Measurements from ENCODE around the gene SEC62. TPM values are rescaled to one million over a fixed set of nuclear protein-coding genes. Genes with fewer than 3 reads are reported as not detected.

Gene SEC62
- total and polyA plus RNA-seq, 9 of the 15 experiments (the other 6 are each of a cell fraction or from before 2014, with no cell fraction given): 34.5 to 152 (median 51.8) TPM

- TF ChIP-seq SMARCC2 (IDR thresholded peaks at IDR 0.05; ENCODE audit: low read depth) (no peak), MCM3 (IDR thresholded peaks at IDR 0.05) (no peak), RAD21 (CRISPR knock-in tag; conservative IDR thresholded peaks at IDR 0.05 in 1 of 2, IDR thresholded peaks at IDR 0.05 in 1 of 2) (no peak), CBX3 (IDR thresholded peaks at IDR 0.05; ENCODE audit: borderline replicate concordance in 1 of 2, low read length in 2 of 2) (no peak), PML (IDR thresholded peaks at IDR 0.05; ENCODE audit: low read length) (no peak), KAT2B (IDR thresholded peaks at IDR 0.05; ENCODE audit: low read depth, low read length) (no peak), PURB (CRISPR knock-in tag; IDR thresholded peaks at IDR 0.05; ENCODE audit: low read depth) (no peak), ZNF165 (CRISPR knock-in tag; IDR thresholded peaks at IDR 0.05; ENCODE audit: borderline replicate concordance) (no peak), ARNT (IDR thresholded peaks at IDR 0.05) (no peak), SIX5 (IDR thresholded peaks at IDR 0.05; ENCODE audit: borderline replicate concordance in 1 of 2, insufficient read depth in 1 of 2, low read depth in 1 of 2, low read length in 2 of 2) (no peak), HNRNPLL (IDR thresholded peaks at IDR 0.05; ENCODE audit: low read depth, low read length, poor library complexity, severe bottlenecking) (peak; percentile 36), TCF7L2 (IDR thresholded peaks at IDR 0.05; ENCODE audit: low read depth, low read length) (no peak), NUFIP1 (IDR thresholded peaks at IDR 0.05; ENCODE audit: partially characterized antibody) (no peak), ZNF395 (CRISPR knock-in tag; IDR thresholded peaks at IDR 0.05) (no peak), ZNF253 (CRISPR knock-in tag; conservative IDR thresholded peaks at IDR 0.05) (no peak), TAF15 (IDR thresholded peaks at IDR 0.05; ENCODE audit: low read depth, low read length) (no peak), CREB3L1 (IDR thresholded peaks at IDR 0.05; ENCODE audit: borderline replicate concordance, low read depth) (no peak), TBP (optimal IDR thresholded peaks at IDR 0.05; ENCODE audit: low read depth, low read length) (no peak), SMARCB1 (IDR thresholded peaks at IDR 0.05; ENCODE audit: insufficient read length, low read depth) (no peak), TEAD4 (IDR thresholded peaks at IDR 0.05; ENCODE audit: low read length) (no peak), TEAD4 (CRISPR knock-in tag; IDR thresholded peaks at IDR 0.05; ENCODE audit: borderline replicate concordance) (no peak), HDGF (IDR thresholded peaks at IDR 0.05) (no peak), ZNF174 (CRISPR knock-in tag; IDR thresholded peaks at IDR 0.05) (no peak), PRMT5 (CRISPR knock-in tag; IDR thresholded peaks at IDR 0.05) (no peak), KDM4B (IDR thresholded peaks at IDR 0.05; ENCODE audit: borderline replicate concordance in 2 of 2, low read depth in 1 of 2) (no peak)
Observed at GRCh38 chr3:169966951-169967915, 626 bp downstream of the SEC62 start (continued).
